ENCODE measurements around the gene C3orf22.

C3orf22 gene

DNA sequence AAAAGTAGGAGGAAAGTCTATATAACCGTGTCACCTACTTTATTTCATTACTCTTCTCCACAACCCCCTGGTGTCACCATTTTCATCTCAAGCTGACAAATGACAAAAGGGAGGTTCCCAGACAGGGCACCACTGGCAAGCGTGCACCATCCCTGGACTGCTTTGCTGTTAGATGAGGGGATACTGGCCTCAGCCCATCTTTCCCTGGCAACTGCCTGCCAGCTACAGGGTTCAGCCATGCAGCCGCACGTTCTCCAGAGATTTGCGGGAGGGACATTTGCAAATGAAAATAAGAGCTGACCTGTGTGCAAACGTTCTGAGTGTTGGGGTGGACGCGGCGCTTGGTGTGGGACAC, 41.8 kb downstream of the C3orf22 start:
- TF ChIP-seq CREB1 (IDR thresholded peaks at IDR 0.05; ENCODE audit: low read depth) (no peak), CEBPB (IDR thresholded peaks at IDR 0.05) (no peak), EP300 (IDR thresholded peaks at IDR 0.05; ENCODE audit: borderline replicate concordance) (no peak)
- TF ChIP-seq, protein P1, sequence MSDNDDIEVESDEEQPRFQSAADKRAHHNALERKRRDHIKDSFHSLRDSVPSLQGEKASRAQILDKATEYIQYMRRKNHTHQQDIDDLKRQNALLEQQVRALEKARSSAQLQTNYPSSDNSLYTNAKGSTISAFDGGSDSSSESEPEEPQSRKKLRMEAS (IDR thresholded peaks at IDR 0.05), result no peak

- TF ChIP-seq TEAD4 (IDR thresholded peaks at IDR 0.05) (no peak), RAD21 (IDR thresholded peaks at IDR 0.05; ENCODE audit: low read depth) (no peak), NFIC (IDR thresholded peaks at IDR 0.05) (no peak), YY1 (IDR thresholded peaks at IDR 0.05; ENCODE audit: low read depth) (no peak), CEBPB (IDR thresholded peaks at IDR 0.05) (no peak), CREB1 (IDR thresholded peaks at IDR 0.05; ENCODE audit: low read depth) (no peak), REST (IDR thresholded peaks at IDR 0.05; ENCODE audit: low read depth) (no peak)
Observed at GRCh38 chr3:126516152-126516935, 42.4 kb downstream of the C3orf22 start.

DNA sequence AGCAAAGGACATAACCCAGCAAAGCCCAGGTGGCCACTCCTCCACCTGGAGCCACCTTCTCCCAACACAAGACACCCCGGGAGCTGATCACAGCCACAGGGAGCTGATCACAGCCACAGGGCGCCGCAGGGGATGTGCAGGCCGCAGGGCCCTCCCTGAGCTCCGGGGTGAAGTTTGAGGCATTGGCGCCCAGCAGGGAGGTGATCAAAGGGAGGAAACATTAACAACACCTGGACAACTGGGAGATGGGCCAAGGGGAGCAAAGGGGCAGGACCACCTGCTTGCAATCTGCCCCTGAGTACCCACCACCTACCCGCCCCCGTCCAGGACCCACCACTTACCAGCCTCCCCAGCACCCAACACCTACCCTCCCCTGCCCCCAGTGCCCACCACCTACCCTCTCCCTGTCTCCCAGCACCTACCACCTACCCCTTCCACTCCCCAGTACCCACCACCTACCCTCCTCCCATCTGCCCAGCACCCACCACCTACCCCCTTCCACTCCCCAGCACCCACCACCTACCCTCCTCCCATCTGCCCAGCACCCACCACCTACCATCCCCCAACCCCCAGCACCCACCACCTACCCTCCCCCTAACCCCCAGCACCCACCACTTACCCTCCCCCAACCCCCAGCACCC, 43.5 kb downstream of the C3orf22 start:
- TF ChIP-seq FOXM1 (IDR thresholded peaks at IDR 0.05; ENCODE audit: borderline replicate concordance, low read depth), result no peak
- no peak for TF ChIP-seq ZBTB7A (IDR thresholded peaks at IDR 0.05; ENCODE audit: low read depth)
- TF ChIP-seq CEBPB (IDR thresholded peaks at IDR 0.05), result no peak
- TF ChIP-seq TCF12 (IDR thresholded peaks at IDR 0.05; ENCODE audit: low read depth), result no peak
- TF ChIP-seq NFIC (IDR thresholded peaks at IDR 0.05), result no peak
- TF ChIP-seq RAD21 (IDR thresholded peaks at IDR 0.05; ENCODE audit: low read depth), result no peak
- no peak for TF ChIP-seq TEAD4 (IDR thresholded peaks at IDR 0.05)
- no peak for TF ChIP-seq REST (IDR thresholded peaks at IDR 0.05; ENCODE audit: low read depth)
- TF ChIP-seq EGR1 (IDR thresholded peaks at IDR 0.05), result no peak
- TF ChIP-seq EP300 (IDR thresholded peaks at IDR 0.05; ENCODE audit: borderline replicate concordance), result no peak
- TF ChIP-seq CREB1 (IDR thresholded peaks at IDR 0.05; ENCODE audit: low read depth), result no peak
- TF ChIP-seq USF1 (IDR thresholded peaks at IDR 0.05), result no peak

- TF ChIP-seq TCF12 (IDR thresholded peaks at IDR 0.05; ENCODE audit: low read depth), result no peak
- no peak for TF ChIP-seq RAD21 (IDR thresholded peaks at IDR 0.05; ENCODE audit: low read depth)
- TF ChIP-seq CREB1 (IDR thresholded peaks at IDR 0.05; ENCODE audit: low read depth), result no peak
- no peak for TF ChIP-seq USF1 (IDR thresholded peaks at IDR 0.05)
- TF ChIP-seq TAF1 (IDR thresholded peaks at IDR 0.05; ENCODE audit: low read depth), result no peak
- no peak for TF ChIP-seq YY1 (IDR thresholded peaks at IDR 0.05; ENCODE audit: low read depth)
- TF ChIP-seq TEAD4 (IDR thresholded peaks at IDR 0.05), result no peak
- TF ChIP-seq EP300 (IDR thresholded peaks at IDR 0.05; ENCODE audit: borderline replicate concordance), result no peak
- no peak for TF ChIP-seq CEBPB (IDR thresholded peaks at IDR 0.05)
- TF ChIP-seq EGR1 (IDR thresholded peaks at IDR 0.05), result no peak
- TF ChIP-seq ZBTB7A (IDR thresholded peaks at IDR 0.05; ENCODE audit: low read depth), result no peak
- TF ChIP-seq NFIC (IDR thresholded peaks at IDR 0.05), result no peak
Observed at GRCh38 chr3:126514161-126514560, 44.6 kb downstream of the C3orf22 start.

DNA sequence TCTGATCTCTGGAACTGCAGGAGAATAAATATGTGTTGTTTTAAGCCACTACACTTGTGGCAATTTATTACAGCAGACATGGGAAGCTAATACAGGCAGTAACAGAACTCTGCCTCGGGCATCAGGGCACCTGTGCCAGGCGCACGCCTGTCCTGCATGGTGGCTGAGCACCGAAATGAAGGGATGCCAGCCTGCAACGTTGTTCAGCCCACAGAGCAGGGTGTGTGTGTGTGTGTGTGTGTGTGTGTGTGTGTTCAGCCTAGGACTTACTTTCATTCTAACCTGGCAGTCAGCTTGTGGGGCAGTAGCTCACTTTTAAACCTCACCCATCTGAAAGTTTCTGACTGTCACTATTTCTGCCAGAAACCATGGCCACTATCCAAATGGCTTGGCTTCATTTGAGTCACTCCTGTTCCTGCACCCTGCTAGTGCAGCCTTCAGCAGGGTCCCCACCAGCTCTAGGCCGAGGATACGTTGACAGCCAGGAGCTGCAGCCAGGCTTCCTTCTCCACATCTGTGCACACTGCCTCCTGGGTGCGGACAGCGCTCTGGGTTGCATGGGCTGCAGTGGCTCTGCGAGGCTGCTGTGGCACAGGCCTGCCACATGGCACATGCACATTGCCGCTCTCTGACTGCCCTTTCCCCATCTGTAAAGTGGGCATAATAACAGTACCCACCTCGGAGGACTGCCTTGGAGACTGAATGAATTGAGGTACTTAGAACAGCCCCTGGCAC, 45.6 kb downstream of the C3orf22 start:
- no peak for TF ChIP-seq FOXM1 (IDR thresholded peaks at IDR 0.05; ENCODE audit: borderline replicate concordance, low read depth)
- no peak for TF ChIP-seq TCF12 (IDR thresholded peaks at IDR 0.05; ENCODE audit: low read depth)
- no peak for TF ChIP-seq TAF1 (IDR thresholded peaks at IDR 0.05; ENCODE audit: low read depth)

- TF ChIP-seq TCF12 (IDR thresholded peaks at IDR 0.05; ENCODE audit: low read depth), result no peak
- no peak for TF ChIP-seq RAD21 (IDR thresholded peaks at IDR 0.05; ENCODE audit: low read depth)
- no peak for TF ChIP-seq REST (IDR thresholded peaks at IDR 0.05; ENCODE audit: low read depth)
- TF ChIP-seq TAF1 (IDR thresholded peaks at IDR 0.05; ENCODE audit: low read depth), result no peak
- no peak for TF ChIP-seq EP300 (IDR thresholded peaks at IDR 0.05; ENCODE audit: borderline replicate concordance)
Observed at GRCh38 chr3:126512026-126512425, 46.7 kb downstream of the C3orf22 start.

All from Ishikawa (cell line).